Neuron (in vitro differentiated cells): ENCODE data around the gene ARL2BP.
"Not testable (repeated sequence)": the region's sequence is repeated elsewhere in the genome, so short reads cannot be mapped to it uniquely, and the experiment has no call there.

Experiments used
- H2AFZ ChIP-seq: one replicate; pipeline ENCODE4 v1.6.1; 2013; ENCODE audit warnings: low read depth, mild to moderate bottlenecking, inconsistent platforms, low read length, moderate library complexity
- H3K27me3 ChIP-seq: one replicate; pipeline ENCODE4 v1.6.1; 2013; ENCODE audit warnings: low read length; ENCODE audit not compliant: insufficient read depth
- H3K36me3 ChIP-seq: one replicate; pipeline ENCODE4 v1.6.1; 2013; ENCODE audit warnings: low read length; ENCODE audit not compliant: insufficient read depth
- H3K4me1 ChIP-seq: one replicate; pipeline ENCODE4 v1.6.1; 2013; ENCODE audit warnings: low read length; ENCODE audit not compliant: insufficient read depth
- H3K4me3 ChIP-seq: 2 replicates; pipeline ENCODE4 v1.5.1; 2013; ENCODE audit warnings: mild to moderate bottlenecking, low read length, moderate library complexity
- H3K9me3 ChIP-seq: one replicate; pipeline ENCODE4 v1.6.1; 2013; ENCODE audit warnings: low read length

ARL2BP gene

DNA sequence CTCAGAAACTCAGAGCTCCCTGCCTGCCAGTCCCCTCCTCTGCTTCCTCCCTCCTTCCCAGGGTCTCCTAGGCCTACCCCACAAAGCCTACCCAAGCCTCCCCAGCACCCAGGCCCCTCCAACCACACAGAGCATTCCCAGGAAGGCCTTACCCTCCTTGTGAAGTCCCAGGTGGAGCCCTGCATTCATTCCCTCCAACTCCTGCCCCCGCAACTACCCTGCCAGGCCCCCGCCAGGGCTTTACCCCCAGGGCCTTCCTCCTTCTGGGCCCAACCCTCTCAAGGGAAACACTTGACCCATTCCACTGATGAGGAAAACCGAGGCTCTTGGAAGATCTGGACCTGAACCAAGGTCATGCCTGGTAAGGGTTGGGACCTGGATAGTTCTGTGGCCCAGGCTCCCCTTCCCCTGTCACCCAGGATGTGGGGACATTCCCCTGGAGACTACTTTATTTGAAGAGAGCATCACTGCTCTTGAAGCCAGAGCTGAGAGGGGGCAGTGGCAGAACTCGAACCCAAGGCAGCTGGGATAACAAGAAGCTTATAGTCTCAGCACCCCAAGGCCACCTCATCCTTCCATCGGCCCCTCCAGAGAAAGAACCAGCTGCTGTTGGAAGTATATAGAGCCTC is 26.9 kb downstream of the ARL2BP start:
- H3K27me3 ChIP-seq: no peaks in the 10 kb centered on the region
- H2AFZ ChIP-seq: no peak overlapping the region
- H3K4me1 ChIP-seq: peaks cover 6% of the 10 kb centered on the region
- no peaks in the 10 kb centered on the region for H3K36me3 ChIP-seq
- H3K9me3 ChIP-seq: no peaks in the 10 kb centered on the region
- H3K4me3 ChIP-seq: no peak overlapping the region

DNA sequence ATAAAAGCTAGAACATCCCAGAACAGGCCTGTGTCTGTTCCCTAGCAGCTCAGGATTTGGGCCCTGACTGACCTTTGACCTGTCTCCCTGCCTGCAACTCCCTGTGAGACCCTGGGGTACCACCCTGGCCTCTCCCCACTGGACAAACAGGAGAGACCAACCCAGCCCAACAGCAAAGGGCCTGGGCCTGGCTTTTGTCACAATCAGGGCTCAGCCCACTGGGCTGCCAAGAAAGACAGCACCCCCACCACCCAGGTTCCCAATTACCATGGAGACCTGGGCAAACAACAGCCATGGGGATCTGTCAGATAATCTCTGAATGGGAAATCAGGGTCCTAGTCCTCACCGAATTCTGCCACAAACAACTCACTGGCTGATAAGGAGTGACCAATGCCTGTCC is 28.3 kb downstream of the ARL2BP start:
- Histone ChIP-seq H2AFZ (no peak overlapping the region), H3K9me3 (no peaks in the 10 kb centered on the region), H3K36me3 (no peaks in the 10 kb centered on the region), H3K4me3 (no peak overlapping the region), H3K27me3 (no peaks in the 10 kb centered on the region), H3K4me1 (peaks cover 6% of the 10 kb centered on the region)

DNA sequence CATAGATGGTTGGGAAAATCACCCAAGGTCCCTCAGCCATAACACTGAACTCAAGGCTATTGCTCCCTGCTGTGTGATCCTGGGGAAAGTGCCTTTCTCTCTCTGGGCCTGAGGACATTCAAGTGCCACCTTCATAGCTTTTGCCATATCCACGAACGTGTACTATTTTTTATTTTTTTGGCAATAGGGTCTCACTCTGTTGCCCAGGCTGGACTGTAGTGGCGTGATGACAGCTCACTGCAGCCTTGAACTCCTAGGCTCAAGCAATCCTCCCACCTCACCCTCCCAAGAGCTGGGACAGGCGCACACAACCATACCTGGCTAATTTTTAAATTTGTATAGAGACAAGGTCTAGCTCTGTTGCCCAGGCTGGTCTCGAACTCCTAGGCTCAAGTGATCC is 28.8 kb downstream of the ARL2BP start:
- Histone ChIP-seq H3K36me3 (no peaks in the 10 kb centered on the region), H3K9me3 (no peaks in the 10 kb centered on the region), H3K4me3 (no peak overlapping the region), H2AFZ (no peak overlapping the region), H3K4me1 (peaks cover 6% of the 10 kb centered on the region), H3K27me3 (no peaks in the 10 kb centered on the region)

DNA sequence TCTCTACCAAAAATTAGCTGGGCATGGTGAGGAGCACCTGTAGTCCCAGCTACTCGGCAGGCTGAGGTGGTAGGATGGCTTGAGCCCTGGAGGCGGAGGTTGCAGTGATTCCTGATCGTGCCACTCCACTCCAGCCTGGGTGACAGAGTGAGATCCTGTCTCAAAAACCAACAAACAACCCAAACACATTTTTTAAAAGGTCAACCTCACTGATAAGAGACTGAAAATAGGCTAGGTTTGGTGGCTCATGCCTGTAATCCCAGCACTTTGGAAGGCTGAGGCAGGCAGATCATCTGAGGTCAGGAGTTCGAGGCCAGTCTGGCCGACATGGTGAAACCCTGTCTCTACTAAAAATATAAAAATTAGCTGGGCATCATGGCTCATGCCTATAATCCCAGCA is 30.9 kb downstream of the ARL2BP start:
- H3K36me3 ChIP-seq, H3K9me3 ChIP-seq, H3K4me1 ChIP-seq, H2AFZ ChIP-seq, H3K4me3 ChIP-seq, H3K27me3 ChIP-seq: not testable (repeated sequence)

DNA sequence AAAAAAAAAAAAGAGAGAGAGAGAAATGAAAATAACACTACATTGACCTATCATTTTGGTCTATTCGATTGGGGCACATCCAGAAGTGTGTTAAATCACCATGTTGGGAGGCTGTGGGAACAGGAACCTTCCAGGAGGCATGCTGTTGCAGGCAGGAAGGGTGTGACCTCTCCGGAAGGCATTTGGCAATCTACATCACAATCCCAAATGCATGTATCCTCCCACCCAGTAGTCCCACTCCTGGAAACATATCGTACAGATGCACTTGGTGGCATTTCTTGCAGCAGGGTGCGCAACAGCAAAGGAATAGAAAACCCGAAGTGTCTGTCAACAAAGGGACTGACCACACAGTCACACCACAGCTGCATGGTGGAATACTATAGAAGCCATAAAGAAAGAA is 31.5 kb downstream of the ARL2BP start:
- H3K36me3 ChIP-seq: no peaks in the 10 kb centered on the region
- H3K4me3 ChIP-seq: no peak overlapping the region
- peaks cover 10% of the 10 kb centered on the region for H3K27me3 ChIP-seq
- H3K9me3 ChIP-seq: no peaks in the 10 kb centered on the region
- H3K4me1 ChIP-seq: no peaks in the 10 kb centered on the region
- H2AFZ ChIP-seq: no peak overlapping the region

DNA sequence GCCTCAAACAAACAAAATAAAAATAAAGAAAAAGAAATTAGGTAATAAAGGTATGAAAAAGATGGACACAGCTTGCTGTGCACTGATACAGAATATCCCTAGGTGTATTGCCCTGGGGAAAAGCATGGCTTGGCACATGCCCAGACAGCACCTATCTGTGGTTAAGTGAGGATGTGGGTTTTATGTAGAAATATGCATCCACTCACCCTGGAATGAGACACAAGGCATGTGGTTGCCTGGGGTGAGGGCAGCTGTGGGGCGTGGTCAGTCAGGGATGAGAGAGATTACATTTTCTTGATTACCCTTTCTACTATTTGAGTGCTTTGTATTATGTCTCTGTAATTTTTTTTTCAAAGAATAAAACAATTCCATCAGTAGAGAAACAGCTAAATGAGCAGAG is 32.5 kb downstream of the ARL2BP start:
- no peaks in the 10 kb centered on the region for H3K9me3 ChIP-seq
- H3K4me3 ChIP-seq: no peak overlapping the region
- H3K27me3 ChIP-seq: peaks cover 15% of the 10 kb centered on the region
- no peaks in the 10 kb centered on the region for H3K36me3 ChIP-seq
- no peak overlapping the region for H2AFZ ChIP-seq
- H3K4me1 ChIP-seq: no peaks in the 10 kb centered on the region

DNA sequence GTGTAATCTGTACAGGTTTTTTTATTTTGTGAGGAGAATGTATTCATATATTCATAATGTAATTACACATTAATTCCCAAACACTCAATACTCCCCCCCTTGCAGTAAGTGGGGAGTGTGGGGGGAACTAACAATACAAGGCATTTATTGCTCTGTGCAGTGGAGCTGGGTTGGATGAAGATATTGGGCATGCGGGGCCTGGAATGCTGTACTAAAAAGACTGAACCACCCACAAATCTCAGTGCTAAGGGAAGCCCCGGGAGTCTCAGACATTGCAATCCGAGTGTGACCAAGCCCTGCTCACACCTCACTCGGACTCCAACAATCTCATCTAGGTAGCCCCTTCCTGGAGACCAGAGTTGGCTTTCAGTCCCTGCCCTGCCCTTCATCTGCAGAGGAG is 33.4 kb downstream of the ARL2BP start:
- peaks cover 24% of the 10 kb centered on the region for H3K27me3 ChIP-seq
- H3K4me1 ChIP-seq: no peaks in the 10 kb centered on the region
- no peak overlapping the region for H3K4me3 ChIP-seq
- H3K36me3 ChIP-seq: no peaks in the 10 kb centered on the region
- no peaks in the 10 kb centered on the region for H3K9me3 ChIP-seq
- H2AFZ ChIP-seq: no peak overlapping the region

DNA sequence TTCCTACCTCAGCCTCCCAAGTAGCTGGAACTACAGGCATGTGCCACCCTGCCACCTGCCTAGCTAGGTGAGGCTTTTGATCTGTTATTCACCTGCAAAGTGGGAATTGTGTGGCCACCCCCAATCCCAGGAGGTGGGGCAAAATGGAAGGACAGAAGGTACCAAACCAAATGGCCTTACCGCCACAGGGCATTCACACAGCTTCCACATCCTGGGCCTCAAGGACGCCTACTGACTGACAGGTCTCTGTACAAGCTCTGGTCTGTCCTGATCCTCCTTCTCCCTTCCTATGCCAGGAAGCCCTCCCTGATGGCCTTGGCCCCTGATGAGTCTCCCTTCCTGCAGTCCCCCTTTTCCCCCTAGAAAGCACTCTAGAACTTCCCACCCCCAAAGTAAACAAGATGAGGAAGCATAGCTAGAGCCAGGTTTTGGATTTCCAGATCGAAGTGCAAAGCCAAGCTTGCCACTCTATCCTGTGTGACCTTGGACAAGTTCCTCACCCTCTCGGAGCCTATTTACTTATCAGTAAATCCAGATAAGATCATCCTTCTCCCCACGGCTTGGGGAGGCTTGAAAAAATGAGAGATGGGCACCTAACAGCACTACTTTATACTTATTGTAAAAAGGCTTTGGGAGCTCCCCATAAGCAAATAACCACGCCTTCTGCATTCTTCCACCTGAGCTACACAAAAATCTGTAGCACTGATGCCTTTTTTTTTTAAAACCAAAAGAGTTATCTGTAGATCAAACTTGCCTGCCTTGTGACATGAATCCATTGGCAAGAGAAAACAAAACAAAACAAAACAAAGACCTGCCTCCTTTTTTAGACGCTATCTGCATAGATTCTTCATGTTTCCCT is 35.0 kb downstream of the ARL2BP start:
- Histone ChIP-seq H2AFZ (no peak overlapping the region), H3K27me3 (peaks cover 39% of the 10 kb centered on the region), H3K4me1 (peaks cover 4% of the 10 kb centered on the region), H3K36me3 (no peaks in the 10 kb centered on the region), H3K9me3 (peaks cover 2% of the 10 kb centered on the region), H3K4me3 (no peak overlapping the region)

DNA sequence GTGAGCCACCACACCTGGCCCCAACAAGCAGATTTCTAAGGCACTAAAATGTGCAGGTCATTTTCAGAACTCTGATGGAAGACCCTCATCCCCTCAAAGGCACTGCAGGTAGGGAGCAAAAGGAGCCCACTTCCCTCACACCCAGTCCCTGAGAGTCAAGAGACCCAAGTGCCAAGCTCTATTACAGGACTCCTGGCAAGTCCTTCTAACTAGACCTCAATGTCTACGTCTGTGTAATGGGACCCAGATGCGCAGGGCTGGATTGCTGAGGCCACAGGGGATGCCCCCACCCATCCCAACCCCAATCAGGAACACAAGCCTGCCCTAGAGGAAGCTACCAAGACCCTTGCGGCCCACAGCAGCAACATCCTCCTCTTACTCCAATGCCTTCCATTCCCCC is 36.7 kb downstream of the ARL2BP start:
- Histone ChIP-seq H2AFZ (no peak overlapping the region), H3K27me3 (peaks cover 47% of the 10 kb centered on the region), H3K36me3 (no peaks in the 10 kb centered on the region)

DNA sequence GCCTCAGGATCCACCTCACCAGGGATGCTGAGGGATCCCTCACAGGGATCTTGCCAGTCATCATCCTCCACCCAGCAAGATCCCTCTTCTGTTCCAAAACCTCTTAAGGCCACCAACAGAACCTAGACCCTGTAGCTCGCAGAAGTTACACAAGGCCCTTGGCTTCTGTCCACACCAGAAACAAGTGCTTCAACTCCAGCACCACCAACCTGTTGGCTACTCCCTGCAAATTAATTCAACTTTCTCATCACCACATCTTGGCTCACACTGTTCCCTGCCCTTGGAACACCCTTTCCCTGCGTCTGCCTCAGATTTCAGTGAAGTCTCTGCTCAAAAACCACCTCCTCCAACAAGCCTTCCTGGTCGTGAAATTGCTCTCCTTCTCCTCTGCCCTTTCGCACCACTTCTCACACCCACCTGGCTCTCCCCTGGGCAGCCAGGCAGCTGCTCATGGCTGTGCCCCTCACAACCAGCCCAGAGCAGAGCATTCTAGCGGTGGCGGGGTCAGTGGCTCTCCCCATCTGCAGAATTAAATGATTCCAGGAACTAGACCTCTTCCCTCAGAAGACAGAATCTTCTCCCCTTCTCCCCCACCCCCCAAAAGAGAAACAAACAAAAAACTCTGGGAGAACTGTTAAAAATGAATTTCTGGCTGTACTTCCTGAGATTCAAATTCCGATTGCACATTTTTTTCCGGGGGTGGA is 37.6 kb downstream of the ARL2BP start:
- Histone ChIP-seq H3K4me3 (no peak overlapping the region), H3K27me3 (peaks cover 52% of the 10 kb centered on the region), H3K9me3 (peaks cover 2% of the 10 kb centered on the region), H3K4me1 (peaks cover 4% of the 10 kb centered on the region), H2AFZ (no peak overlapping the region), H3K36me3 (no peaks in the 10 kb centered on the region)

More for the DNA sequence above, 36.7 kb downstream of the ARL2BP start:
- H3K4me3 ChIP-seq: no peak overlapping the region
- H3K4me1 ChIP-seq: peaks cover 4% of the 10 kb centered on the region
- peaks cover 2% of the 10 kb centered on the region for H3K9me3 ChIP-seq

DNA sequence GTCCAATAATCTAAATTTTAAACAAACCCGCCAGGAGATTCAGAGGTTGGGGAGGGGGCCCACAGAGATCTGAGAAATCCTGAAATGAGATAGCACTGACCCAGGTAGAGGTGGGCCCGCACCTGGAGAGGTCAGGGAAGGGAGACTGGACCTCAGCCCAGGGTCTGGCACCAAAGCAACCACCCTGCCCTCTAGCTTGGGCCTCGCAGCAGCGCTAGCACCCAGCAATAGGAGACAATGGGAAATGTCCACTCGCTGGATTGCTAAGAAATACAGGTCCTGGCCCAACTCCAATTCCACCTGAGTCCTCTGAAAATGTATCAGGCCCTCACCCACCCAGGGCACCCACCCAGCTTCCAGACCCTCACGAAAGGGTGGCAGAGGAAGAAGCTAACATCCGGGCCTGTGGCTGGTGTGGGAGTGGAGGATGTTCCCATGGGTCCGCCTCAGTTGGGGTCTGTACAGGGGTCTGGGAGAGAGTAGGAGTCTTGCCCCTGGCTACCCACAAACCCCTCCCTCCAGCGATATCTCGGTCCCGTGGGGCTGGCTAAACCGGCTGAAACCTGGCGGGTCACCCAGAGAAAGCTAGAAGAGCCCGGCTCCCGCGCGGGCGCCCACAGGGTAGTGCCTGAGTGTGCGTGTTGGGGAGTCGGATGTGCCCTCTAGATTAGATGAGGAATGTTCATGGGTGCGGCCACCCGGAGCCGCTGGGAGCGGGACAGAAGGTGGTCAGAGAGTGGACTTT is 38.3 kb downstream of the ARL2BP start:
- no peak overlapping the region for H2AFZ ChIP-seq
- H3K36me3 ChIP-seq: no peaks in the 10 kb centered on the region
- H3K4me3 ChIP-seq: no peak overlapping the region
- H3K27me3 ChIP-seq: peaks cover 52% of the 10 kb centered on the region
- peaks cover 4% of the 10 kb centered on the region for H3K4me1 ChIP-seq
- peaks cover 2% of the 10 kb centered on the region for H3K9me3 ChIP-seq

DNA sequence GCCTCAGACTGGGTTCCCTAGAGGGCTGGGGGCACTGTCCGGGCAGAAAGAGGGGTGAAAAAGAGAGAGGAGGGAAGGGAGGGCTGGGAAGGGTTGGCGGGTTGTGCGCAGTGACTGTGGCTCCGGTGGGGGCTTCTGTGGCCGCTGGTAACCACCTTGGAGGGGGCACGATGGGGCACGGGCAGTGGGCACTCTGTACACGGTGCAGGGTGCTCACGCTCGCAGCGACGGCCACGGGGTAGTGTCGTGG is 38.8 kb downstream of the ARL2BP start:
- H2AFZ ChIP-seq: no peak overlapping the region
- H3K27me3 ChIP-seq: peaks cover 52% of the 10 kb centered on the region
- peaks cover 2% of the 10 kb centered on the region for H3K9me3 ChIP-seq
- no peaks in the 10 kb centered on the region for H3K36me3 ChIP-seq
- H3K4me1 ChIP-seq: peaks cover 4% of the 10 kb centered on the region
- H3K4me3 ChIP-seq: no peak overlapping the region
